Lower leg skin (tissue), 4 donors: ENCODE measurements around the gene TLE2. TPM values are rescaled to one million over a fixed set of nuclear protein-coding genes. Genes with fewer than 3 reads are reported as not detected.

Experiments used
- DNase-seq, 2 donors: peaks; one replicate each; pipeline ENCODE4 v3.0.0-alpha.2; 2019; ENCODE audit warnings: low spot score in 2 of 2
- H3K4me3 ChIP-seq: fragments of 200-600 bp; sonication (generic); 2 replicates; pipeline ENCODE4 v1.5.1; 2017; ENCODE audit warnings: mild to moderate bottlenecking, low read depth; ENCODE audit not compliant: poor library complexity, severe bottlenecking
- POLR2A ChIP-seq, 2 donors: fragments of 450-650 bp; IDR thresholded peaks; one replicate each; pipeline ENCODE4 v1.6.1; 2016 to 2017; ENCODE audit warnings: antibody characterized with exemption in 2 of 2, mild to moderate bottlenecking in 1 of 2, moderate library complexity in 1 of 2
- WGBS, 2 donors: methylation state at CpG; one replicate each; pipeline ENCODE4 v1.1.5; 2018; 5-methylcytosine and 5-hydroxymethylcytosine counted together
- intact Hi-C: fragments of 100-400 bp; cut with DNase I; formaldehyde crosslinking; loops from one replicate; pipeline ENCODE4 v1.15.0; 2023; ENCODE audit warnings: low total_unique reads
- total RNA-seq, 4 donors: library from RNA; depleted of rRNA; stranded (reverse); fragments of >200 nt; gene quantifications; one replicate each; pipeline ENCODE4 v1.1.0, GENCODE V29; 2016
- TF ChIP-seq, protein P1 (sequence below), 3 donors: fragments of 450-650 bp; IDR thresholded peaks; one replicate each; pipeline ENCODE4 v1.5.1; 2016; ENCODE audit warnings: antibody characterized with exemption in 3 of 3, mild to moderate bottlenecking in 3 of 3, moderate library complexity in 2 of 3

Gene TLE2
- total RNA-seq, 4 donors from 2014 or later = 25.3 to 40.1 (median 33.5) TPM

DNA sequence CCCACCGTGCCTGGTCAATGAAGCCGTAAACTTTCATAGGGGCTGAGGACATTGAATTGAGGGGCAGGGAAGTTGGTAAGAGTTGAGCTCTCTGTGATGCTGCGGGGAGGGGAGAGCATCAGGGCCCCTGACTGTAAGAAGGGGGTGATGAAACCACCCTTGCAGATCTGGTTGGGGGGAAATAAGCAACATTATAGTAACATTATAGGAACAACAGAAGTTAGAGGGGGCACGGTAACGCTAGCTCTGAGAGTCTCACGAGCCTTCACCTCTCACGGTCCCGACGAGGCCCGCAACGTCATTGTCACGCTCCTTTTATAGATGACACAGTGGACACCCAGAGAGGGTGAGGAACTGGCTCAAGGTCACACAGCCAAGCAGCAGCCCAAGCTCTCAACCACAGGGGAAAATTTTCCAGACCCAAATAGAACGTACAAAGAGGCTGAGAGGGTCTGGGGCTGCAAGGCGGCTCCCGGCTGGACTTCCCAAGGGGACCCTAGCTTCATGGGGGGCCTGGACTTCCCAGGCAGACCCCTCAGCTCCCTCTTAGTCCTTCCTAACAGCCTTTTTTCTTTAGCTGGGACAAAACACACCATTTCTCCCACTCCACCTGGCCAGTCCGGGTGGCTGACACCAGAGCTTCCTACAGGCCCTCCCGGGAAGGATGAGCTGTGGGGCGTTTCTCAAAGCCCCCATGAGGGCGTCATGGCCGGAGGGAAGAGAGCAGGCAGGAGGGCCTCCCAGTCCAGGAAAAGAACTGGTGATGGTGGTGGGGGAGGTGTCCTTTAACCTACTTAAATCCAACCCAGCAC lies 29.1 kb upstream of the TLE2 start:
- WGBS, 2 donors = 73 to 74% methylated on average over 20 of the region's 20 CpGs
- no peak overlapping the region for H3K4me3 ChIP-seq
- TF ChIP-seq, protein P1, sequence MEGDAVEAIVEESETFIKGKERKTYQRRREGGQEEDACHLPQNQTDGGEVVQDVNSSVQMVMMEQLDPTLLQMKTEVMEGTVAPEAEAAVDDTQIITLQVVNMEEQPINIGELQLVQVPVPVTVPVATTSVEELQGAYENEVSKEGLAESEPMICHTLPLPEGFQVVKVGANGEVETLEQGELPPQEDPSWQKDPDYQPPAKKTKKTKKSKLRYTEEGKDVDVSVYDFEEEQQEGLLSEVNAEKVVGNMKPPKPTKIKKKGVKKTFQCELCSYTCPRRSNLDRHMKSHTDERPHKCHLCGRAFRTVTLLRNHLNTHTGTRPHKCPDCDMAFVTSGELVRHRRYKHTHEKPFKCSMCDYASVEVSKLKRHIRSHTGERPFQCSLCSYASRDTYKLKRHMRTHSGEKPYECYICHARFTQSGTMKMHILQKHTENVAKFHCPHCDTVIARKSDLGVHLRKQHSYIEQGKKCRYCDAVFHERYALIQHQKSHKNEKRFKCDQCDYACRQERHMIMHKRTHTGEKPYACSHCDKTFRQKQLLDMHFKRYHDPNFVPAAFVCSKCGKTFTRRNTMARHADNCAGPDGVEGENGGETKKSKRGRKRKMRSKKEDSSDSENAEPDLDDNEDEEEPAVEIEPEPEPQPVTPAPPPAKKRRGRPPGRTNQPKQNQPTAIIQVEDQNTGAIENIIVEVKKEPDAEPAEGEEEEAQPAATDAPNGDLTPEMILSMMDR (IDR thresholded peaks at IDR 0.05) = no peak
- no peak for TF ChIP-seq POLR2A (IDR thresholded peaks at IDR 0.05)
- no peak for DNase-seq
- intact Hi-C loops = no loop called here

- intact Hi-C loops = no loop called here
- 21 to 28% methylated on average over 11 to 16 of the region's 26 CpGs for WGBS, 2 donors
- H3K4me3 ChIP-seq = no peak overlapping the region
- DNase-seq = peak; percentile 68 to 95
- TF ChIP-seq, protein P1 (IDR thresholded peaks at IDR 0.05) = no peak
- TF ChIP-seq POLR2A (IDR thresholded peaks at IDR 0.05) = no peak
Observed at GRCh38 chr19:3057275-3057714, 28.2 kb upstream of the TLE2 start.

GRCh38 chr19:3056417-3057088 lies 27.5 kb upstream of the TLE2 start:
- intact Hi-C loops = no loop called here
- DNase-seq = no peak
- H3K4me3 ChIP-seq = no peak overlapping the region
- TF ChIP-seq POLR2A (IDR thresholded peaks at IDR 0.05) = no peak
- TF ChIP-seq, protein P1 (IDR thresholded peaks at IDR 0.05) = no peak
- WGBS, 2 donors = 53 to 58% methylated on average over 10 of the region's 10 CpGs

DNA sequence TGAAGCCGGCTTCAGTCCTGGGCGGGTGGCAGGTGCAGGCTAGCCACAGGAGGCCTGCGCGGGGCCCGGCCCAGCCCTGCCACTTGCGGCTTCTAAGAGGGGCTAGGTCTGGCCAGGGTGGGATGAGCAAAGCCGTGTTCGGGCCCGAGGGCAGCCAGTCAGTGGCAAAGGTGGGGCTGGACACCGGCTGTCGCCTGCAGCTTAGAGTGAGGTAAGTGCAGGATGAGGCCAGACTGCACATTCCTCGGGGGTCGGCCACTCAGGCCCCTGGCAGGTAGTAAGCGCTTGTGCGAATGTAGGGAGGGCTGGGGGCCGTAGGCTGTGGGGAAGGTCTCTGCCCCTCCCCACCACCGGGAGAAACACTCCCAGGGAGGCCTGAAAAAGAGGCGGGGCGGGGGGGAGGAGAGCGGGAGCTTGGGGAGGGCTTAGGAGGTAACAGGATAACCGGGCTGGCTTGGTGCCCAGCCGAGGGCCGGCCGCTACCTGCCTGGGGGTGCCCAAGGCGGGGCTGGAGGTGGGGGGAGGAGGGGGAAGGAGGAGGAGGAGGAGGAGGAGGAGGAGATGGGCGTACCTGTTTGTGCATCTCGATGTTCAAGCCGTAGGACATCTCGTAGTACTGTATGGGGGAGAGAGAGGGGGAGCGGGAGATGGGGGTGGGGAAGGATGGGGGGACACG lies 26.8 kb upstream of the TLE2 start:
- WGBS, 2 donors = 37 to 50% methylated on average over 29 to 31 of the region's 31 CpGs
- no peak overlapping the region for H3K4me3 ChIP-seq
- intact Hi-C loops = no loop called here
- TF ChIP-seq, protein P1 (IDR thresholded peaks at IDR 0.05) = no peak
- no peak for TF ChIP-seq POLR2A (IDR thresholded peaks at IDR 0.05)
- peak; percentile 56 to 93 for DNase-seq

- intact Hi-C loops = no loop called here
- WGBS, 2 donors = 42 to 54% methylated on average over 17 to 19 of the region's 20 CpGs
- H3K4me3 ChIP-seq = no peak overlapping the region
- DNase-seq = peak in 1 of 2 donors; percentile 55
- TF ChIP-seq POLR2A (IDR thresholded peaks at IDR 0.05) = no peak
- TF ChIP-seq, protein P1 (IDR thresholded peaks at IDR 0.05) = no peak
Observed at GRCh38 chr19:3054972-3055740, 26.1 kb upstream of the TLE2 start.
